Measurements from ENCODE around the gene CCNL2.

CCNL2 gene

DNA sequence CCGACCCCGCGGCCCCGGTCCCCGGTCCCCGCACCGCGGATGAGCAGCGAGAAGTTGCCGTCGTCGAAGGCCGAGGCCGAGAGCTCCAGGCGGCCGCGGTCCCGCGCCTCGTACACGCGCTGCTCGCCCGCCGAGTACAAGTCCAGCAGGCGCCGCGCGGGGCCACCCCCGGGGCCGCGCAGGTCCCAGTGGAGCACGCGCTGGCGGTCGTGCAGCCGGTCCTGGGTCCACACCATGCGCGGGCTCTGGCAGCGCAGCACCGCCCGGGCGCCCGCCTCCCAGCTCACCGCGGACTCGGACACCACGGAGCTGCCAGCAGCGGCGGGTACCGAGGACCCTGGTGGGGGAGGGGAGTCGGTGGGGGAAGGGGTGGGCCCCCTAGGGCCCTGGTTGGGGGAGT is 43.7 kb downstream of the CCNL2 start:
- peak; percentile 60 for DNase-seq

- DNase-seq = peak; percentile 20
Measured at GRCh38 chr1:1354271-1355247, 44.6 kb downstream of the CCNL2 start.

- peak; percentile 24 for DNase-seq
Measured at GRCh38 chr1:1353389-1354151, 45.6 kb downstream of the CCNL2 start.

- peak; percentile 21 for DNase-seq
Measured at GRCh38 chr1:1352786-1353388, 46.2 kb downstream of the CCNL2 start.

DNA sequence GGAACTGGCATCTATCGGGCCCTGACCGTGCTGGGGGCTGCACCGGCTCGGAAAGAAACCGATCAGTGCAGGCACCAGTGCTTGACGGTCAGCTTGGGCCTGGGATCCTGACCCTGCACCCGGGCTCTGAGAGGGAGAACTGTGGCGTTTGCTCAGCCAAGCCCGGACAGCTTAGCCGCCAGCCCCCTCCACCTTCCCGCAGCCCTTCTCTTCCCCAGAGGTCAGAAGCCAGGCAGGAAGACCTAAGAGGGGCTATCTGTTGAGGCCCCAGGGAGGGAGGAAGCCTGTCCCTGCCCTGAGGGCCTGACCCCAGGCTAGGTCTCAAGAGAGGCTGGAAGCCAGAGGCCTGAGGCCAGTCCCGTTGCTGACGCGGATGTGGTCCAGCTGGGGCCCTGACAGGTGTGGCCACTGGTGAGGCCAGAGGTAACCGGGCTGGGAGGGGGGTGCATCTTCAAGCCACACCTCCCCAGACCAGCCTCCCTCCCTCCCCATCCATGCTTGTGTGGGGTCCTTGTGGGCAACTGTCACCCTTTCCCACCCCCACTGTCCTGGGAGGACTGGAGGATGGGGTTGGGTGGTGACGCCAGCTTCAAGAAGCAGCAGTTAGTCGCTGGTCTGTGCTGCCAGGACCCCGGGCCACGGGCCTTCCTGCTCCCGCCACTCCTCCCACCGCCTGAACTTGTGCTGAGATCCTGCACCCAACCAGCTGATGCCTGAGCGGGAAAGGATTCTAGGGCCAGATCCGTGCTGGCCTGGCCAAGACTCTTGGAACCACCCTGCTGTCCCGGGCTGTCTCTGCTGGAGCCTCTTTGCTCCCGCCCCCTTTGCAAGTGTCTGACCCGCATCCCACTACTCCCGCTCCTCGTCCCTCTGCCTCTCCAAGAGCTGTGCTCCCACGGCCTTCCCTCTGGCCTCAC is 47.4 kb downstream of the CCNL2 start:
- no peak for DNase-seq

DNA sequence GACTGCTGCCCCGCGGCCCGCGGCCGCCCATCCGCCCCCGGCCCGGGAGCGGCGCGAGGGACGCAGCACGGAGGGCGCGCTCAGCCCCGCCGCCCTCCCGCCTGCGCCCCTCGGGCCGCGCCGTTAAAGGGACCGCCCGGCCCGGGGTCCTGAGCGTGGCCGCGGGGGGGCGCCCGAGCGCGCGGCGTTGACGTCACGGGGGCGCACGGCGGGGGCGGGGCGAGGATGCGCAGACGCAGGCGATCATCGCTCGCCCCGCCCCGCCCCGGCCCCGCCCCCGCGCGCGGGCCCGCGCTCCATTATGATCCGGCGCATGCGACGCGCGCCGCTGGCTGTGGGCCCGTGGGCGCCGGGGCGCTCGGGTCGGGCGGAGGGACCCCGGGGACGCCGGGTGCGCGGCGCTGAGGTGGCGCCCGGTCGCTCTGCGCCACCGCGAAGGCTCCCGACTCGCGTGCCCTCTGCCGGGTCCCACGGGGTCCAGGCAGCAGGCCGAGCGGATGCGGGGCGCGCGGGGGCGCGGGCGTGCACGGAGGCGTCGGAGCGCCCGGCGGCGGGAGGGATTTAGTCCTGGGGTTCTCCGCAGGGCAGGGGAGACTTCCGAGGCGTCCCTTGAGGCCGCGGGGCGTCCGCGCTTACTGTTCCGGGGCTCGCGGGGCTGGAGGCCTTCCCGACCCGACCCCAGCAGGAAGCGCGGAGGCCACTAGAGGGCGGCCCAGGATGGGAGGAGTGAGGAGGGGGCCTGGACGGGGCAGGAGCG is 49.7 kb downstream of the CCNL2 start, which contains the start of gene DVL1:
TSS of gene DVL1 (minus strand) at position 163 of the 757 bp plus-strand sequence. CDS start 353 bp downstream, outside the sequence.
- DNase-seq = peak; percentile 74

- peak; percentile 45 for DNase-seq
Measured at GRCh38 chr1:1348420-1349255, 50.5 kb downstream of the CCNL2 start.

DNA sequence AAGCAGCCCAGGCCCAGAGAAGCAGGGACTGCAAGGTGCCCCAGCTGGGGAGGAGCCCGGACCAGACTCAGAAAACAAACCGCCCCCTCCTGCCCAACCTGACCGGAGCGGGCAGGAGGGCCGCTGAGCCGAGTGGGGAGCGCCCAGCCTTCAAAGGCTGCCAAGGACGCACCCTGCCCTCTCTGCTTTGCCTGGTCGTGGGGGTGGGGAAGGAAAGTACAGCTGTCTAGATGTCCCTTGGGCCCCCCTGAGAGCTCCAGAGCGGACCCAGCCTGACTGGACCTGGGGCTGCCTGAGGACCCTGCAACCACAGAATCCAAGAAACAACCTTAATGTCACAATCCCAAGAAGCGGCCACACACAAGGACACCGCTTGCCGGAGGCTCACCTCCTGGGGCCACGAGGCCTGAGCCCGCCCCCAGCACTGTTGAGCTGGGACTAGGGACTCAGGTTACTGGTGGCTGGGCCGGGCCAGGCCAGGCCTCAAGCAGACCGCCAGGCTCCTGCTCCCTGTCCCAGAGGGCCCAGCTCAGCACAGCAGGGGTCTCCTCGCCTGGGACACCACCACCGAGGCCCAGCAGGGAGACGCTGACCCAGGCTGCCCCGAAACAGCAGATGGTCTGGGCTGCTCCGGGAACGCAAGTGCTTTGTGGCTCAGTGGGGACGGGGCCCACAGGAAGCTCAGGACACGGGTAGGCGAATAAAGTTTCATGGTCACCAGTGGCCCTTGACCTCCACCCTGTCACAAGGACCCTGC is 51.3 kb downstream of the CCNL2 start:
- no peak for DNase-seq

DNA sequence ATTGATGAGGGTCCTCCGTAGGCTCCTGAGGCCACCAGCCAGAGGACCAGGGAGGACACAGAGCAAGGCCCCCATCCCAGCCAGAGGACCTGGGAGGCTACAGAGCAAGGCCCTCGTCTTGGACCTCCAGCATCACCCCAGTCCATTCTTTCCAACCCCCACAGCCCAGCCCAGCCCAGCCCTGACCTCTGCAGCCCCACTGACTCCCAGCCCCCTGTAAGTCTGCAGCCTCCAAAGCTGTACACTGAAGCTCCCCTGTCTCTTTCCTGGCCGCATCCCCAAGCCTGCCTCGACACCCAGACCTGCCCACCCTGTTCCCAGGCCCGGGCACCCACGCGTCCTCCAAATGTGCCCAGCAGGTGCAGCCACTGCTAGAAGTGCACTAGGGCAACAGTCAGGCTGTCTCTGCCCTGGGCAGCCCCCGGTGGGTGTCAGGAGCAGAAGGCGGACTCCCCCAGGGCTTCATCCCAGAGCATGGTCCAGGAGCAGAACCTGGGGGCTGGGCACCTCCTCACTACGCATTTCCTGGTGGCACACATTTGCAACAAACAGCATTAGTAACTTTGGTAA is 52.0 kb downstream of the CCNL2 start:
- no peak for DNase-seq

GRCh38 chr1:1346501-1346890 is 52.6 kb downstream of the CCNL2 start:
- DNase-seq = no peak

- DNase-seq = no peak
Measured at GRCh38 chr1:1345860-1346500, 53.2 kb downstream of the CCNL2 start.

GRCh38 chr1:1345384-1345783 is 53.8 kb downstream of the CCNL2 start:
- no peak for DNase-seq

GRCh38 chr1:1344655-1345361 is 54.3 kb downstream of the CCNL2 start:
- DNase-seq = no peak

- no peak for DNase-seq
Measured at GRCh38 chr1:1343811-1344421, 55.2 kb downstream of the CCNL2 start.

DNA sequence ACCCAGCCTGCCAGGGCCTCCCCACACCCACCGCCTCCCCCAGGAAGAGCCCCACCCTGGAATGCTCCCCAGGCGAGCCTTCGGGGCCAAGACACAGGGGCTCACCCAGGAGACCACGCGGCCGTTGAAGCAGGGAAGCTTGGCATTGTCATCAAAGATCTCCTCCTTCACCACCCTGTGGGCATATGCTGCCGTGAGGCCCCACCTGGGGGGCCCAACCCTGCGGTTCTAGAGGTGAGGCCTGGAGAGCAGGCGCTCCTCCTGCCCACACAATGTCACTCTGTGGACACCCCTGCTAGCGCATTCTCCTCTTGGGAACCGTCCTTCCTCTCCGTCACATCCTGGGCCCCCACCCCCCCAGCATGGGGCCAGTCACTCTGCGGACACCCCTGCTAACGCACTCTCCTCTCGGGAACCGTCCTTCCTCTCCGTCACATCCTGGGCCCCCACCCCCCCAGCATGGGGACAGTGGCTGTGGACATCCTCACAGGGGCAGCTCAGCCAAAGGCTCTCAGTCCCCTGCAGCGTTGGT is 56.5 kb downstream of the CCNL2 start:
- DNase-seq = no peak

- DNase-seq = no peak
Measured at GRCh38 chr1:1342061-1342562, 57.0 kb downstream of the CCNL2 start.

- no peak for DNase-seq
Measured at GRCh38 chr1:1341549-1342021, 57.5 kb downstream of the CCNL2 start.

All from NCI-H69 (cell line).